Measurements from ENCODE around the gene SNX33. TPM values are rescaled to one million over a fixed set of nuclear protein-coding genes. Genes with fewer than 3 reads are reported as not detected.

Gene SNX33
- total RNA-seq, 1 donor = 39.8 TPM

DNA sequence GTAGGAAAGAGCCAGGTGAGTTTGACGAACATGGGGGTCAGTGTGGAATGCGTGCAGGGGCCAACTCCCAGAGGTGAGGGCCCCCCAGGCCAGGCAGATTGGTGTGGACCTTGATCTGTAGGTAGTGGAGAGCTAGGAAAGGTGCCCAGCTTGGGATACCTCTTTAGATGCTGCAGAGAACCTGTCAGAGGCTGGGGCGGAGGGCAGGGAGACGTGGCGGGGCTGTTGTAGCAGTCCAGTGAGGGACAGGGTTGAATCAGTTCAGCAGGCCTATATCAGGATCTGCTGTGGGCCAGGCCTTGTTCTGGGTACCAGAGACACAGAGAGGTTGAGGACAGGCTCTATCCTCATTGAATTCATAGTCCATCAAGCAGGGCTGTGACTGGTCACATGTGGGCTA, 8.6 kb downstream of the SNX33 start:
- Histone ChIP-seq H3K27me3 (ENCODE audit: insufficient read depth, low read length) (no peaks in the 10 kb centered on the region), H3K4me2 (ENCODE audit: insufficient read depth, low read length) (no peak overlapping the region), H3K27ac (ENCODE audit: low read depth, low read length) (no peak overlapping the region), H3K79me2 (ENCODE audit: insufficient read depth, low read length) (peaks cover 88% of the 10 kb centered on the region), H4K20me1 (ENCODE audit: insufficient read depth, low read length) (peaks cover 78% of the 10 kb centered on the region), H3K4me1 (ENCODE audit: insufficient read depth, low read length) (peaks cover 28% of the 10 kb centered on the region), H2AFZ (ENCODE audit: low read length) (no peak overlapping the region), H3K9me3 (ENCODE audit: low read depth, low read length) (no peaks in the 10 kb centered on the region), H3K4me3 (ENCODE audit: insufficient read depth, low read length) (no peak overlapping the region), H3K36me3 (ENCODE audit: insufficient read depth, low read length) (peaks cover 51% of the 10 kb centered on the region)
- TF ChIP-seq, protein P1, sequence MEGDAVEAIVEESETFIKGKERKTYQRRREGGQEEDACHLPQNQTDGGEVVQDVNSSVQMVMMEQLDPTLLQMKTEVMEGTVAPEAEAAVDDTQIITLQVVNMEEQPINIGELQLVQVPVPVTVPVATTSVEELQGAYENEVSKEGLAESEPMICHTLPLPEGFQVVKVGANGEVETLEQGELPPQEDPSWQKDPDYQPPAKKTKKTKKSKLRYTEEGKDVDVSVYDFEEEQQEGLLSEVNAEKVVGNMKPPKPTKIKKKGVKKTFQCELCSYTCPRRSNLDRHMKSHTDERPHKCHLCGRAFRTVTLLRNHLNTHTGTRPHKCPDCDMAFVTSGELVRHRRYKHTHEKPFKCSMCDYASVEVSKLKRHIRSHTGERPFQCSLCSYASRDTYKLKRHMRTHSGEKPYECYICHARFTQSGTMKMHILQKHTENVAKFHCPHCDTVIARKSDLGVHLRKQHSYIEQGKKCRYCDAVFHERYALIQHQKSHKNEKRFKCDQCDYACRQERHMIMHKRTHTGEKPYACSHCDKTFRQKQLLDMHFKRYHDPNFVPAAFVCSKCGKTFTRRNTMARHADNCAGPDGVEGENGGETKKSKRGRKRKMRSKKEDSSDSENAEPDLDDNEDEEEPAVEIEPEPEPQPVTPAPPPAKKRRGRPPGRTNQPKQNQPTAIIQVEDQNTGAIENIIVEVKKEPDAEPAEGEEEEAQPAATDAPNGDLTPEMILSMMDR (IDR thresholded peaks at IDR 0.05; ENCODE audit: extremely low read depth, low read depth, low read length) = no peak
- DNase-seq (ENCODE audit: insufficient read length, low spot score, missing footprints) = no peak

DNA sequence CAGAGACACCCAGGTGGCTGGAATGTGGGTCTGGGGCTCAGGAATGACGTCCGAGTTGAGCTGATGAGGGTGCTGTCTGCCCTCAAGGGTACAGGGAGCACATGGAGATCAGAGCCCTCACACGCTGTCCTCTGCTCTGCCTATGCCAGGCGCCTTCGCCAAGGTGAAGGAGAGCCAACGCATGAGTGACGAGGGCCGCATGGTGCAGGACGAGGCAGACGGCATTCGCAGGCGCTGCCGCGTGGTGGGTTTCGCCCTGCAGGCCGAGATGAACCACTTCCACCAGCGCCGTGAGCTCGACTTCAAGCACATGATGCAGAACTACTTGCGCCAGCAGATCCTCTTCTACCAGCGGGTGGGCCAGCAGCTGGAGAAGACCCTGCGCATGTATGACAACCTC, 9.1 kb downstream of the SNX33 start:
- TF ChIP-seq, protein P1 (IDR thresholded peaks at IDR 0.05; ENCODE audit: extremely low read depth, low read depth, low read length) = no peak
- H2AFZ ChIP-seq (ENCODE audit: low read length) = no peak overlapping the region
- no peaks in the 10 kb centered on the region for H3K27me3 ChIP-seq (ENCODE audit: insufficient read depth, low read length)
- DNase-seq (ENCODE audit: insufficient read length, low spot score, missing footprints) = no peak
- H3K36me3 ChIP-seq (ENCODE audit: insufficient read depth, low read length) = peaks cover 51% of the 10 kb centered on the region
- no peak overlapping the region for H3K4me2 ChIP-seq (ENCODE audit: insufficient read depth, low read length)
- H3K79me2 ChIP-seq (ENCODE audit: insufficient read depth, low read length) = peaks cover 83% of the 10 kb centered on the region
- H3K27ac ChIP-seq (ENCODE audit: low read depth, low read length) = no peak overlapping the region
- peaks cover 28% of the 10 kb centered on the region for H3K4me1 ChIP-seq (ENCODE audit: insufficient read depth, low read length)
- no peak overlapping the region for H3K4me3 ChIP-seq (ENCODE audit: insufficient read depth, low read length)
- H3K9me3 ChIP-seq (ENCODE audit: low read depth, low read length) = no peaks in the 10 kb centered on the region
- H4K20me1 ChIP-seq (ENCODE audit: insufficient read depth, low read length) = peaks cover 74% of the 10 kb centered on the region

DNA sequence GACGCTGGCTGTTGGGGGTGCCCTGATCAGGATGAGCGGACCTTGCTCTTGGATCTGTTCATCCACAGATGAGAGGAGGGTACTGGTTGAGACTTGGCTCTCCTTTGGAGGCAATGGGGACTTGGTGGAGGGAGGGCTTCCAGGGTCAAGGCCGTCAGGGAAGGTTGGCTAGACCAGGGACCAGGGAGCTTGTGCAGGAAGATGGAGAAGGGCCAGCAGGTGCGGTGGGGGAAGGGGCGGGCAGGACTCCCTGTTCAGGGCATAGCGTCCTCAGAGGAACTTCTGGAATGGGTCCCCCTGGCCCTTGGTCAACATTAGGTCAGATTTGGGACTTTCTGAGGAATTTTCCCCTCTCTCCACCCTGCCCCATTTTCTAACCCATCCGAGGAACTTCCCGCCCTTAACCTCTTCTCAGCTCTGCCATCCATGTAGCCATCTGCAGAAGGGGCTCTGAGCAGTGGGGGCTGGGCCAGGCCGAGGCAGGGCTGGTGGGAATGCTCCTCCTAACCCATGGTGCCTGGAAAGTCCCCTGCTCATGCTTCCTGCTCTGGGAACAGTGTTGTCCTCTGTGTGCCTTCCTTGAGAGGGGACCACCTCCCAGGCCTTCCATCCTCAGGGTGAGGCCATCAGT, 11.5 kb downstream of the SNX33 start:
- peaks cover 74% of the 10 kb centered on the region for H3K79me2 ChIP-seq (ENCODE audit: insufficient read depth, low read length)
- no peak overlapping the region for H3K4me2 ChIP-seq (ENCODE audit: insufficient read depth, low read length)
- TF ChIP-seq, protein P1 (IDR thresholded peaks at IDR 0.05; ENCODE audit: extremely low read depth, low read depth, low read length) = no peak
- H3K27ac ChIP-seq (ENCODE audit: low read depth, low read length) = no peak overlapping the region
- H3K4me1 ChIP-seq (ENCODE audit: insufficient read depth, low read length) = peaks cover 20% of the 10 kb centered on the region
- peaks cover 48% of the 10 kb centered on the region for H3K36me3 ChIP-seq (ENCODE audit: insufficient read depth, low read length)
- peak; percentile 69 for DNase-seq (ENCODE audit: insufficient read length, low spot score, missing footprints)
- H4K20me1 ChIP-seq (ENCODE audit: insufficient read depth, low read length) = peaks cover 51% of the 10 kb centered on the region
- H3K27me3 ChIP-seq (ENCODE audit: insufficient read depth, low read length) = no peaks in the 10 kb centered on the region
- H3K9me3 ChIP-seq (ENCODE audit: low read depth, low read length) = no peaks in the 10 kb centered on the region
- H2AFZ ChIP-seq (ENCODE audit: low read length) = no peak overlapping the region
- H3K4me3 ChIP-seq (ENCODE audit: insufficient read depth, low read length) = no peak overlapping the region

DNA sequence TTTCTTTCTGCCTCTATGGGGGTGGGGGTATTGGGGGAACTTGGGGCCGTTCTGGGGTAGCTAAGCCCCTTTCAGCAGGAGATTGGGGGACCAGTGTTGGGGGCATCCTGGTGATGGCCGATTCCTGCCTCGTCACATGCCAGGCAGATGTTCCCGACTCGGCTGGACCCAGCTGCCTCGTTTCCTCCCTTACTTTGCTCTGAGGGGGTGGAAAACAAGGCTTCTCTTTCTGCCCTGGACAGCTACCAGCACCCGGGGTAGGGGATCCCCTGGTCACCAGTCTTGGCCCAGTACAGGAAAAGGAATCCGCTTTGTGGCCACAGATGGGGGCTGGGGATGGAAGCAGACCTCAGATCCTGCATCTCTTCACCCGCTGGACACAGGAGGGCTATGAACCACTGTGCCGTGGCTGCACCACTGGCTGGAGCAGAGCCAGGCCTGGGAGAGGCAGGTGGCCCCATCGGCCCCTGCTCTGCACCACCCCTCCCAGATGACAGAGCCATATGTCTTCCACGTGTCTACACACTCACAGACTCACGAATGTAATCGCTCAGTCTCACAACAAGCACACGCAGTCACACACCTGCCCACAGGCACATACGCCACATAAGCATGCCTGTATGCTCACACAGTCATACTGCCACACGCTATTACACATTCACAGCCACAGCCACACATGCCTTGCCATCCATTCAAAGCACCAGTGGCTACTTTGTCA, 12.4 kb downstream of the SNX33 start:
- H3K4me3 ChIP-seq (ENCODE audit: insufficient read depth, low read length) = no peak overlapping the region
- peaks cover 70% of the 10 kb centered on the region for H3K79me2 ChIP-seq (ENCODE audit: insufficient read depth, low read length)
- no peaks in the 10 kb centered on the region for H3K27me3 ChIP-seq (ENCODE audit: insufficient read depth, low read length)
- no peak overlapping the region for H3K4me2 ChIP-seq (ENCODE audit: insufficient read depth, low read length)
- no peak overlapping the region for H2AFZ ChIP-seq (ENCODE audit: low read length)
- H3K27ac ChIP-seq (ENCODE audit: low read depth, low read length) = peak overlapping the region; percentile 96
- TF ChIP-seq, protein P1 (IDR thresholded peaks at IDR 0.05; ENCODE audit: extremely low read depth, low read depth, low read length) = no peak
- DNase-seq (ENCODE audit: insufficient read length, low spot score, missing footprints) = peak; percentile 86
- peaks cover 43% of the 10 kb centered on the region for H4K20me1 ChIP-seq (ENCODE audit: insufficient read depth, low read length)
- no peaks in the 10 kb centered on the region for H3K9me3 ChIP-seq (ENCODE audit: low read depth, low read length)
- peaks cover 20% of the 10 kb centered on the region for H3K4me1 ChIP-seq (ENCODE audit: insufficient read depth, low read length)
- H3K36me3 ChIP-seq (ENCODE audit: insufficient read depth, low read length) = peaks cover 42% of the 10 kb centered on the region

Data from osteoblast (primary cell).